Epithelial cell of esophagus (primary cell): ENCODE data around the gene CXXC1.

Source experiments
- DNase-seq: peaks from one replicate; pipeline ENCODE4 v3.0.0; 2010; ENCODE audit warnings: low read depth
- H3K4me3 ChIP-seq: 2 replicates; pipeline ENCODE4 v1.5.1; 2011; ENCODE audit warnings: mild to moderate bottlenecking, low read length, control low read depth
- TF ChIP-seq, protein P1 (sequence below): IDR thresholded peaks from 2 replicates; pipeline ENCODE4 v1.5.1; 2011; ENCODE audit warnings: low read depth, mild to moderate bottlenecking, low read length, control low read depth, inconsistent platforms; ENCODE audit not compliant: insufficient read depth; ENCODE audit errors: missing control alignments

The CXXC1 gene

GRCh38 chr18:50307738-50308470, 20.4 kb upstream of the CXXC1 start:
- peak overlapping the region; percentile 54 for H3K4me3 ChIP-seq
- DNase-seq = peak; percentile 95
- TF ChIP-seq, protein P1, sequence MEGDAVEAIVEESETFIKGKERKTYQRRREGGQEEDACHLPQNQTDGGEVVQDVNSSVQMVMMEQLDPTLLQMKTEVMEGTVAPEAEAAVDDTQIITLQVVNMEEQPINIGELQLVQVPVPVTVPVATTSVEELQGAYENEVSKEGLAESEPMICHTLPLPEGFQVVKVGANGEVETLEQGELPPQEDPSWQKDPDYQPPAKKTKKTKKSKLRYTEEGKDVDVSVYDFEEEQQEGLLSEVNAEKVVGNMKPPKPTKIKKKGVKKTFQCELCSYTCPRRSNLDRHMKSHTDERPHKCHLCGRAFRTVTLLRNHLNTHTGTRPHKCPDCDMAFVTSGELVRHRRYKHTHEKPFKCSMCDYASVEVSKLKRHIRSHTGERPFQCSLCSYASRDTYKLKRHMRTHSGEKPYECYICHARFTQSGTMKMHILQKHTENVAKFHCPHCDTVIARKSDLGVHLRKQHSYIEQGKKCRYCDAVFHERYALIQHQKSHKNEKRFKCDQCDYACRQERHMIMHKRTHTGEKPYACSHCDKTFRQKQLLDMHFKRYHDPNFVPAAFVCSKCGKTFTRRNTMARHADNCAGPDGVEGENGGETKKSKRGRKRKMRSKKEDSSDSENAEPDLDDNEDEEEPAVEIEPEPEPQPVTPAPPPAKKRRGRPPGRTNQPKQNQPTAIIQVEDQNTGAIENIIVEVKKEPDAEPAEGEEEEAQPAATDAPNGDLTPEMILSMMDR = no peak

DNA sequence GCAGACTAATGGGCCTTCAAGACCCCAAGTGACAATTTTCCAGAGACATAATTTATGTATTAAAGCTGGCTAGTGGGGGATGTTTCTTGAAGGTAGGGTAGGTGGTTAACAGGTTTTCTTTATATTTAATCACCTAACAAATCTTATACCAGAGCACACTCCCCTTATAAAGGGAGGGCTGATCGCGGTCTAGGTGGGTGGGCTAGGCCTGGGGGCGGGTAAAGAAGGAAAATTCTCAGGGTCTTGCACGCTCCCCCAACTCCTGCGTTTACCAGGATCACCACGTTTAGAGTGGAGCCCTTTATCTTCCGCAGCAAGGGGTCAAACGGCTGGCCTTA, 19.9 kb upstream of the CXXC1 start:
- DNase-seq = no peak
- H3K4me3 ChIP-seq = peak overlapping the region; percentile 54
- TF ChIP-seq, protein P1 = no peak

GRCh38 chr18:50306944-50307343, 19.5 kb upstream of the CXXC1 start:
- TF ChIP-seq, protein P1 = no peak
- no peak for DNase-seq
- H3K4me3 ChIP-seq = no peak overlapping the region

DNA sequence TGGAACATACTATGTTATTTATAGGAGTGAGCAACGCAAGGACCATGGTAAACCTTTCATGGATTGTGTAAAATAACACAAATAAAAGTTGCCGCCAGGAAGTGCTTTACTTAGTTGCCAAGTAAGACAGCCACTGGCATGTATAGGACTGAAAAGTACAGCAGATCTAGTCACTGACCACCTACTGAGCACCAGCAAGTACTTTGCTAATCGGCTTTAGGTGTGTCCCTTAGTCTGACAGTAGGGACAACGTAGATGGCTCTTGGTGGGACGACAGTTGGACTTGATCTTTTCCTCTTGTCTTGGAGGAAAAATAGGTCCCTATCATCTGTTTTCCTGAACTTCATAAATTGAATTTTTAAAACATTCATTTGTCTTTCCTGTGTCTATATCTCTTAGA, 13.6 kb upstream of the CXXC1 start:
- TF ChIP-seq, protein P1 = no peak

GRCh38 chr18:50299626-50300388, 12.3 kb upstream of the CXXC1 start:
- DNase-seq = no peak
- TF ChIP-seq, protein P1 = no peak
- H3K4me3 ChIP-seq = no peak overlapping the region

More for the DNA sequence above, 13.6 kb upstream of the CXXC1 start:
- DNase-seq = no peak
- no peak overlapping the region for H3K4me3 ChIP-seq

DNA sequence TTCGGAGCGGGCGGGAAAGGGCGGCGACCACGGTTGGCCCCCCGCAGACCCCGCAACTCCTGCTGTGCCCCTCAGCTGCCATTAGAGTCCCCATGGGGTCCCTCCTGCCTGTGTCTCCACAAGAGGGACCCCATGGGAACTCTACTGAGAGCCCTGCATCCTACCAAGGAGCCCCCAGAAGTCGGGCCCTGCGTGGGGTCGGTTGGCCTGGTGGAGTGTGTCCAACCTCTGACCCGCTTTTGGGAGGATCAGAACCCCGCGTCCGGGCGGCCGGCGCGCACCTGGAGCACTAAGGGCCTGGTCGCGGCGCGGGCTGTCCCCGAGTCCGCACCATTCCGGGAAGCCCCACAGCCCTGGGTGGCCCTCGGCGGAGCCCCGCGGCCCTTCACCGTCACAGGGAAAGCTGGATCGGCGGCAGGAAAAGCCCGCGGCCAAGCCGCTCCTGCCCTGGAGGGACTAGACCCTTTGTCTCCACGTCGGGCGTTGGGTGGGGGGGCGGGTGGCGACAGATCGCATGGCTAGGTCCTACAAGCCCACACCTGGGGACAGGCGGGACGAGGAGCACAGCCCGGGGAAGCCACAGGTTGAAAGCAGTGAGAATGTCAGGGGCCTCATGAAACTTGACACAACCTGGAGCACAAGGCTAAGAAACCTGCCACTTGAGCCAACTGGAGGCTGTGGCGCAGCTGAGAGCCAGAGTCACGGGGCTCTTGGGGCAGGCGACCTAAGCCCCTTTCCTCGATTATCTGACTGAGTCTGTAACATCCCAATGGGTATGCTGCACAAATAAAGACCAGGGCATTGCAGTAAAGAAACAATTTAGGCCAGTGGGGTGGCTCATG, 11.2 kb upstream of the CXXC1 start:
- TF ChIP-seq, protein P1 = no peak
- DNase-seq = no peak
- peak overlapping the region; percentile 47 for H3K4me3 ChIP-seq
